ENCODE measurements around the gene TFCP2. TPM values are rescaled to one million over a fixed set of nuclear protein-coding genes. Genes with fewer than 3 reads are reported as not detected.

TFCP2 gene
- total RNA-seq, 1 donor from 2014 or later, result 30.2 TPM

- intact Hi-C loops (cut with DNase I), result no loop called here
- Histone ChIP-seq H3K4me1 (no peaks in the 10 kb centered on the region), H3K9me3 (no peaks in the 10 kb centered on the region), H3K36me3 (peaks cover 14% of the 10 kb centered on the region), H3K27me3 (ENCODE audit: low read depth) (no peaks in the 10 kb centered on the region), H3K4me3 (no peak overlapping the region), H3K27ac (no peak overlapping the region)
- TF ChIP-seq CTCF (IDR thresholded peaks at IDR 0.05), result no peak
- DNase-seq (no peak), ATAC-seq (no peak)
These were observed 22.9 kb upstream of the TFCP2 start for GRCh38 chr12:51195841-51196240.

- intact Hi-C loops (cut with DNase I), result no loop called here
- no peaks in the 10 kb centered on the region for H3K27me3 ChIP-seq (ENCODE audit: low read depth)
- H3K27ac ChIP-seq, result no peak overlapping the region
- ATAC-seq, result no peak
- TF ChIP-seq CTCF (IDR thresholded peaks at IDR 0.05), result no peak
- H3K36me3 ChIP-seq, result peaks cover 29% of the 10 kb centered on the region
- H3K4me1 ChIP-seq, result no peaks in the 10 kb centered on the region
- no peak for DNase-seq
- H3K9me3 ChIP-seq, result no peaks in the 10 kb centered on the region
- no peak overlapping the region for H3K4me3 ChIP-seq
These were observed 19.3 kb upstream of the TFCP2 start for GRCh38 chr12:51192284-51192671.

GRCh38 chr12:51191516-51192283 is 18.8 kb upstream of the TFCP2 start:
- ATAC-seq, result no peak
- Histone ChIP-seq H3K4me1 (no peaks in the 10 kb centered on the region), H3K27ac (no peak overlapping the region), H3K4me3 (no peak overlapping the region), H3K9me3 (no peaks in the 10 kb centered on the region), H3K27me3 (ENCODE audit: low read depth) (no peaks in the 10 kb centered on the region), H3K36me3 (peaks cover 29% of the 10 kb centered on the region)
- no peak for DNase-seq
- intact Hi-C loops (cut with DNase I), result no loop called here
- TF ChIP-seq CTCF (IDR thresholded peaks at IDR 0.05), result no peak

GRCh38 chr12:51190820-51191219 is 17.9 kb upstream of the TFCP2 start:
- intact Hi-C loops (cut with DNase I), result no loop called here
- DNase-seq (no peak), ATAC-seq (no peak)
- no peak for TF ChIP-seq CTCF (IDR thresholded peaks at IDR 0.05)
- Histone ChIP-seq H3K27ac (no peak overlapping the region), H3K27me3 (ENCODE audit: low read depth) (no peaks in the 10 kb centered on the region), H3K9me3 (no peaks in the 10 kb centered on the region), H3K36me3 (peaks cover 29% of the 10 kb centered on the region), H3K4me3 (no peak overlapping the region), H3K4me1 (no peaks in the 10 kb centered on the region)

GRCh38 chr12:51189790-51190355 is 16.9 kb upstream of the TFCP2 start:
- no peak for TF ChIP-seq CTCF (IDR thresholded peaks at IDR 0.05)
- Histone ChIP-seq H3K9me3 (no peaks in the 10 kb centered on the region), H3K36me3 (peaks cover 29% of the 10 kb centered on the region), H3K4me3 (no peak overlapping the region), H3K4me1 (no peaks in the 10 kb centered on the region), H3K27ac (no peak overlapping the region), H3K27me3 (ENCODE audit: low read depth) (no peaks in the 10 kb centered on the region)
- intact Hi-C loops (cut with DNase I), result no loop called here
- DNase-seq (no peak), ATAC-seq (no peak)

Measured in lower lobe of right lung (tissue), 2 donors.